Measurements from ENCODE around the gene SYT1.

The SYT1 gene

DNA sequence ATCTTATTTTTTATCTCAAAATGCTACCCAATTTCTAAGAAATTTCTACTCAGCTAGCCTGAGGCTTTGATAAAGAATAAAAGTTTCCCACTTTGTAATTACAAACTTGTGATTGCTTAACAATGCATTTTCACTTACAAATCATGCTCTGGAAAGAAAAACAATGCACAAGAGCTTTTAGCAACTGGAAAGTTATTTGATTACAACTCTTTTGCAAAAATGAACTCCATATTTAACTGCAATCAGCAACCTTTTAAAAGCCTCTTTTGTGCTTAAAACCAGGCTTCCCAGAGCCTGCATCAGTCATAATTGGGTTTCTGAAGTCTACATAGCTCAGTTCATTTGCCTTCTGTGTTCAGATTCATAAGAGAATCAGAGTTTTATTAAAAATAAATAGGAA is 431.0 kb downstream of the SYT1 start:
- no peak for DNase-seq (ENCODE audit: low read depth)

DNA sequence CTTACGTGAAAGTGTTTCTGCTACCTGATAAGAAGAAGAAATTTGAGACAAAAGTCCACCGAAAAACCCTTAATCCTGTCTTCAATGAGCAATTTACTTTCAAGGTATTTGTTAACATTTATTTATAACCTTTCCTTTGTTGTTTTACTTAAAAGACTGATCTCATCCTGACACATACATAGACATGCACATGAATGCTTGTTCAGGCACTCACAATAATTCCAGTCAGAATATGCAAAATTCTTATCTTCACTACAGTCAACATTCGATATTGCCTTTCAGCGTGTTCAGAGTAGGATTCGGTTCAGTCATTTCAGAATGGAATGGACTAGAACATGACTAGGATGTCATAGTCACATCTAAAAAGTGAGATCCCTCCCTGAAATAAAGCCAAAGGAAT is 431.6 kb downstream of the SYT1 start:
- no peak for DNase-seq (ENCODE audit: low read depth)

DNA sequence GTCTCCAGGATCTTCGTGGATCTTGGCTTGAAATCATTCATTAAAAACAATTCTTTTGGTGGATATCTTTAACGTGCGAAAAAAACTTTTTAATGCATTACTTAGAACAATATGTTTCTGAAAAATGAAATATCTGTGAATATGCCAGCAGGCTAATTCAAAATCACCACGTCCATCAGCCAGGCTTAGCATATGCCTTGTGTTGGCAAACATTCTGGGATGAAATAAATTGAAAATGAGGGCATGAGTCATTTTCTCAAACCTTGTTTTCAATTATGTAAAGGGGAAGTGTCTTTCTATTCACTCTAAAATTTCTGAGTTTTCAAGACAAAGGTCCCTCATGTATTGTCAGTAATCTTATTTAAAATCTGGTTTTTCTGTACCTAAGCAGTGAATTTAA is 432.3 kb downstream of the SYT1 start:
- DNase-seq (ENCODE audit: low read depth) = no peak

DNA sequence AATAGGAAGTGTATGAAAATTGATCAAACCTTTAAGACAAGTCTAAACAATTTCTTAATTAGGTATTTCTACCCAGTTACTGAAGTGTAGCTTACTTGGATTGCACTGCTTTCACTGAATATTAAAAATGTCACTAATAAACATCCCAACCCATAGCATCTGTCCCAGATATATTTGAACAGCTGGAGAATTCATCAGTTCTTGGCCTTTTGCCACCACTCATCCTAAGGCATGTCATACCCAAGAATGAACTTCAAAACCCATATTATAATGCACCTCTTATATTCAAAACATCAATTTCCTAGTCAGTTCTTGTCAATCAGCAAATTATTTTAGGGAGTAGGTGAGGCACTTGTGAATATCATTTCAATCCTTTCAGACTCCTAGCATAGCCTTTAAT is 433.9 kb downstream of the SYT1 start:
- DNase-seq (ENCODE audit: low read depth) = no peak

DNA sequence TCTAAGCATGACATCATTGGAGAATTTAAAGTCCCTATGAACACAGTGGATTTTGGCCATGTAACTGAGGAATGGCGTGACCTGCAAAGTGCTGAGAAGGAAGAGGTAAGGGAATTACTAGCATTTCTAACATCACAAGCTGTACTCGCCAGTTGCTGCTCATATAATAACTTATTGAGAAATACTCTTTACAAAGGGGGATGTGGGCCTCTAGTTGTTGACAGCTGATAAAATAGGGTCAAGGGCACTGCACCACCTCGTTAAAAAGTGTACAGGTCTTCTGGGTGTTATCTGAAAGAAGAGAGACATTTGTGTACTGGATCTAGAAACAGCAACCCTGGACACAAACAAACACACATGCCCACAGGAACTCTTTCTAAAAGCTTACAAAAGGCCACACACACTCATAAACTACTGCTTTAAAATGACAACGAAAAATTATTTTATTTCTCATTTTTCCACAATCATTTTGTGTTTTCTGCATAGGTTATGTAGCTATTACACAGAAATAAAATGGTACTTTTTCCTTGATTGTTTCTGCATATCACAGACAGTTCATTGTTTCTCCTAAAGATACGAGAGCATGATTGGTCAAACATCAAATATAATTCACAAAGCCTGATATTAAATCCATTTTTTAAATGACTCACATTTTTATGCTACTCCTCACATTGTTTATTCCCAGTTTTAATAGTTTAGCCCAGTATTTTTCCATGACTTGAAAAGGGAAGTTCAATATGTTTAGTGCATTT is 435.0 kb downstream of the SYT1 start:
- DNase-seq (ENCODE audit: low read depth) = no peak

DNA sequence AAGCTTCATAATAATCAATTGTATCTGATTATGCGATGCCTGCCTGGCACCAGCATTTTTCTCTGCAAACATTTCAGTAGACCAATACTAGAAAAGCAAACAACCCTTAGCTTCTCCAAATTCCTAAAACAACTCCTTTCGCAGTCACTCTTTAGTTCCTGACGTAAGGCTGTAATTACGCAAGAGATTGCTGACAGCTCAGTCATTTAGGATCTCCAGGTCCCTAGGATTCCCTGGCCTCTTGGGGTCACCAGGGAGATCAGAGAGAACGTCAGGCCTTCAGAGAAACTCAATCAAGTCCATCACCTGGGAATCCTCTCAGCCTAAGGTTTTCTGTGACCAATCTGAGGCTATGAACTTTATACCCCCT is 435.6 kb downstream of the SYT1 start:
- DNase-seq (ENCODE audit: low read depth) = no peak

DNA sequence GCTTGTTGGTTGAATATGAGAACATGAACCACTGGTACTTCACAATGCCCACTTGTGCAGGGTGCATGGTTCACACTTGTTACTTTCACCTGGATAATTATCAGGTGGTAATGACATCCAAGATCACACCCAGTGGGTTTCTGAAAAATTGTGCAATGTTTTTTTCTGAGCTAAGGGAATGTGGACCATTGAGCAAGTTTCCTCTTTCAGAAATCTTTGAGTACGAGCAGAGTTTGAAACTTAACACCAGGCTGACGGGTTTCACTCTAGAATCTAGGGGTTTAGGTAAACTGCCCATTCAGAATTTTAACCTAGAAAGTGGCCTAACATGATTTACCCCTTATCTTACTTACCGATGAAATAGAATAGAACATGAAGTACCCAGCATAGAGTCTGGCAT is 436.6 kb downstream of the SYT1 start:
- no peak for DNase-seq (ENCODE audit: low read depth)

DNA sequence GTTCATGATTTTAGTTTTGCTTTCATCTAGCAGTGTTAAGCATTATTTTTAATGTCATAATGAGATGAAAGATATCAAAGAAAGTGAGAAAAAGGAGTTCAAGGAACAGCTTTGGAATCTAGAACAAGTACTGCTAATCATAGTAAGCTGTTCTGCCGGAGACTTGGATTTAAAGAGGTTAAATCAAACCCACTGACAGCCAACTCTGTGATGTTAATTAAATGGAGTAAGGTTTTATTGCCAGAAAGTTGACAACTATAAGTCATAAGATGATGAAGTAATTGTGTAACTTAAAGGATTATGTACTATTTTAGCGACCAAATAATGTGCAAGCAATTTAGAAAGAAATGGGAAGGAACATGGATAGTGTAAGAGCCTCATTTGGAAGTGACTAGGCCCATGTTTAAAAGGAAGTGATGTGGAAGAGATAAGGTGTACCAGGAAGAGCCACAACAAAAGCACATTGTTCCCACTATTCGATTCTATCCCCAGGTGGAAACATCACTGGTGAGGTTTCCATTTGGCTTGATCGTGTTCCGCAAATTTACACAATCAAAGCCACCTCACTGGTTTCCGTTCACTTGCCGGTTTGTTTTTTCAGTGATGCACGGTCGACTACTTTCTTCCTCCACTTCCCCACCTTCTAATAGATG is 437.7 kb downstream of the SYT1 start:
- DNase-seq (ENCODE audit: low read depth) = no peak

DNA sequence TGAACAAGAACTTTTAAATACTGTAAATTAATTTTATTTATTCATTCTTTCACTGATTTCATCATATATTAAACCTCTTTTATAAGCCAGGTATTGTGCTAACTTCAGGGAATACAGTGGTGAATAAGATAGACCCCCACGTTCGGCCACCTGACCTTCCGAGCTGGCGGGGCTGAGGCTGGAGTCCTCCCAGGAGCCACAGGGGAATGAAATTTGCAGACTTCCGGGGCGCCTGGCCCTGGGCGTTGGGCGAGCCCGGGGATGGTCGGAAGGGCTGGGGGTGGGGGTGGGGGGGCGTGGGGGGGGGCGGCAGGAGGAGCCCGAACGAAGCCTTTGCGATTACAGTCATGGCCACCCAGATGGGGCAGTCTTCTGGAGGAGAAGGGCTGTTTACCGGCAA is 442.8 kb downstream of the SYT1 start:
- no peak for DNase-seq (ENCODE audit: low read depth)

DNA sequence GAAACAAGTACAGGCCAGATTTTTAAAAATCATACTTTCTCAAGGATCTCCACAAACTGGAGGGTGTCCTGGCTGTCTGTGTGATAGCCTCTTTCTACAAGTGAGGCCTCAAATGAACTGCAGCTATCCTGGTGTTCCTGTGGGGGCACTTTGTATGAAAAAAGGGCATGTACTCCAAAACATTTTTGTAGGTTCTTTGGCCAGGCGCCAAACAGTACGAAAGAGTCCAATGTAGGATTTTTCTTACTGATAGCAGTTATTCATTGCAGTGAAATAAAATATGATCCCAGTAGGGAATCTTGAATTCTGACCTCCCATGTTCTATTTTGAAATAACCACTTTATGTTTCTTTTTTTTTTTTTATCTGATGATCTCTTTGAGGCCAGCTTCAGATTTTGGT is 444.5 kb downstream of the SYT1 start:
- no peak for DNase-seq (ENCODE audit: low read depth)

DNA sequence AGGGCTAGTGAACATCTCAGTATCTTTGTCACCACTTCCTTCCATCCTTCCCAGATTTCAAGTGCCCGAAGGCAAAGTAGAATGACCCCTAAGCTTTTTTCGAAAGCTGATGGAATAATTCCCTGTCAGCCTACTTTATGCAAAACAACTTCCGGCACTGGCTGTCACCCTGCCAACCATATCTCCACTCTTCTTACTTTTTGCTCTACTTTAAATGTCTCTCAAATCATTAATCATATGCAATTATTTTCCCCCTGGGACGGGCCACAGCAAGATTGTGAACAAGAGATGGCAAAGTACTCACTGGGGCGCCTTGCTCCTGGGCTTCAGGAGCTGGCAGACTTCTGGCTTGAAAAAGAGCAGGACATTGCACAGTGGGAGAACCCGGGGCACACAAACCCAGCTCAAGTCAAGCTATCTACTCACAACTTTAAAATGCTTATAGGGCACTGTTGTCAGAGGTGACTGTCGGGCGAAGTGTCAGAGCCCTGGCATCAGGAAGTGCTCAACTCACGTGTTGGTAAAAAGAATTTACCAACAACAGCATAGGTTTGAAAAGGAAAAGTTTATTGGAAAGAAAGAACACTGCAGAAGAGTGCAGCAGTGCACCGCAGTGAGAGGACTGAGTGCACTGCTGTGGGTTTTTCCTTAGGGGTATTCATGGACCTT is 452.7 kb downstream of the SYT1 start:
- DNase-seq (ENCODE audit: low read depth) = no peak

DNA sequence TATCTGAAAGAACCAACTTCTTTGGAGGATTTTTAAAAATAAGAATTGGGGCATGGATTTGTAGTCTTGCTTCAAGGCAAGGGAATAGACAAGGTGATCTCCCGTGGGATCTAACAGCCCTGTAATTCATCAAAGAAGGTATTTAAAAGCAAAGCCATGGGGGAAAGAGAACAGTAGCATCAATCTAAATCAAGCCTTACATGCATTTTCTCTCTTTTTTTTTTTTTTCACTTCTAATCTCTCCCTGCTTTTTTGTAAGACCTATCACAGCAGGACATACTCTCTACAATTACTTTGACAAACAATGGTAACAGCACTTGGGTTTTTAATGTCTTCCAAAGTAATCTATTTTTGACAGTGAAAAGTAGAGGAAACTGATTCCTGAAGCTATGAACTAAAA is 458.3 kb downstream of the SYT1 start:
- no peak for DNase-seq (ENCODE audit: low read depth)

DNA sequence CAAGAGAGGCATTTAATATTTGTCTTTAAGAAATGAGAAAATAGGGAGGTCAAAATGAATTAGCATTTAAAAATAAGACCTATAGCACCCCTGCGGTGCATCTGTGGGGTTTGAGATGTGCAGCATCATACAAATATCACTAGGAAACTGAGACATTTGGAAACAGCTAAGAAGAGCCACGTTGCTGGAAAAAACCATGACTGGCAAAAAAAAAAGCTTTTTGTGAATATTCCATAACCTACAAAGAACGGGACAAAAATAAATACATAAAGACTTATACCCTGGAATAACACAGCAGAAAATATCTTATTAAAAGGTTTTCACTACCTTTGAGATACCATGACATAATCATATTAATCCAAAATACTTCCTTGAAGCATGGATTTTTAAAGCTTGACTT is 460.0 kb downstream of the SYT1 start:
- no peak for DNase-seq (ENCODE audit: low read depth)

DNA sequence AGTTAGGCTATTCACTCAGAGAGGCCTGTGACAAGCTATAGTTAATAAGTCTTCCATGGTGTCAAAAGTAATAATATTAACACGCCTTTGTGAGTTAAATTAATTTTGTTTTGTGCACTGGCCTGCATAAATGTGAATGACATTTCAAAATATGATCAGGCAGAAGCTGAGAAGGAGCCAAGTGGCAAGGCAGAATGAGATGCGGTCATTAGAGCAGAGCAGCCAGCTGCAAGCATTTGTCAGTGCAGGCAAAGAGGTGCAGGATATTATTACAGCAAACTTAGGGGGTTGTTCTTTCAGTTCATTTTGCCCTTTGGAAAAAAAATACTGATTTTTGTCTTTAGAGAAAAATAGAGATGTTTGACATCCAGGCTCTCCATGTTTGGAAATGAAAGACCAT is 461.6 kb downstream of the SYT1 start:
- no peak for DNase-seq (ENCODE audit: low read depth)

DNA sequence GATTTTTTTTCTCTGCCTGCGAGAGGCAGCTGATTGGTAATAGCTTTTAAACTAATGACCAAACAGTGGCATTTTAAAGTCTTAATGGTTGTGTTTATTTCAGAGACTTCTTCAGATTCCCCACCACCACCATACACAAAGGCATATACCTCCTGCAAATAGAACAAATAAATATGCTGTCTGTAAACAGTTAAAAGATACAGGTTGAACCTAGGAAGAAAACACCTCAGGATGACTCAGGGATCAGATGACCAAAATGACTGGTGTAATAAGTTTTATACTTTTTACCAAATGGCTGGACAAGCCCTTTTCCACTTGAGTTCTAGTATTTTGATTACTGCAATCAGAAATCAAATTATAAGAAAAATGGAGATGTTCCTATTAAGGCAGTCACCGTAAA is 462.1 kb downstream of the SYT1 start:
- DNase-seq (ENCODE audit: low read depth) = no peak

DNA sequence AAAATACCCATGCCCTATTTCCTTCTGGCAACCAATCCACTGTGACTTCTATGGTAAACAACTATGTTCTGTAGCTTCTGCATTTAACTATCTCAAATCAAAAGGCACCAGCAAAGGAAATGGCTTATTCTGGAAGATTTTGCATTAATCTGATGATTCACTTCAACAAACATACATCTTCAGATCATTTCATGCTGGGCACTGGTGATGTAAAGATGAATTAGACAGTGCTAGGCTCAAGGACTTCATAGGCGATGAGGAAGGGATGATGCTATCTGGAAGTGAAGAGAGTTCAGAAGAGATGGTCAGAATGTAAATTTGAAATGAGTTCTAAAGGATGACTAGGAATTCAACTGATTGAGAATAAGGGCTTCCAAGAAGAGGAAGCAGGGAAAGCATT is 462.9 kb downstream of the SYT1 start:
- DNase-seq (ENCODE audit: low read depth) = no peak

DNA sequence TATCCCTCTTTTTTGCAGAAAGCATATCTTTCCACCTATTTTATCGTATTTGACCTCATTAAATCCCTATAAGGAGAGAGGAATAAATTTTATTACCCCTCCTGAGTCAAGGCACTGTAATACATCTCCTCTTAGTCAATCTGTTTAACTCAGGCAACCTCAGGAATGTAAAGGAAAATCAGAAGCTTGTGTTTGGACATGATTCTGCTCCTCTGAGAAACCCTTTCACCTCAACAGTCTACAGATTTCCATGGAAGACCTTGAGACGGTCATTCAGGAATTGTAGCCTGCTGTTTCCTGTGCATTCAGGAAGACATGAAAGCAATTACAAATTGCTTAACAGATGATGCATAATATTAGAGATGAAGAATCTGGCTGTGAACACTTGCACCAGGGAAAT is 465.4 kb downstream of the SYT1 start:
- DNase-seq (ENCODE audit: low read depth) = no peak

DNA sequence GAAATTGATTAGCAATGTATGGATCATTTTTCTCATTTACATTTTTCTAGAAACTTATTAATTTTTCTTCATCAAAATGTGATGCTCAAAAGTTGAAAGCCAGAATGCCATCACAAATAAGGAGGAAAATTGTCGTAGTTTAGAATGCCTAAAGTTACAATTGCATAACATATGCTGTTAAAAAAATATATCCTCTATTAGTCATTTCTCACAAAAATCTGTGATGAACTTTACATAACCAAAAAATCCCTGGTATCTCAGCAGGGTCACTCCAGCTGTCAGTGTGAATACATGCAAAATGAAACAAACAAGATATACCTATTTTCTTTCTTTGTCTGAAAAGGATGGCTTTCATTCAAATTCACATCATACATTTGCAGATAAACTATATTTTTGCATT is 467.3 kb downstream of the SYT1 start:
- no peak for DNase-seq (ENCODE audit: low read depth)

DNA sequence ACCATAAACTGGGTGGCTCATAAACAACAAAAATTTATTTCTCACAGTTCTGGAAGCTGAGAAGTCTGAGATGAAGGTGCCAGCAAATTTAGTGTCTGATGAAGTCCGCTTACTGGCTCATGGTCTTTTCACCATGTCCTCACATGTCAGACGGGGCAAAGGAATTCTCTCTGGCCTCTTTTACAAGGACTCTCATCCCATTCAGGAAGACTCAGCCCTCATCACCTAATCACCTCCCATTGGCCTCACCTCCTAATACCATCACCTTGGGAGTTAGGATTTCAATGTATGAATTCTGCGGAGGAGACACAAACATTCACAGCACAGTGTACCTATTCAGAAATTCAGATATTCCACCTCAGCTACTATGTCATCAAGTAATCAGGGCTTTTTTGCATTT is 468.6 kb downstream of the SYT1 start:
- no peak for DNase-seq (ENCODE audit: low read depth)

DNA sequence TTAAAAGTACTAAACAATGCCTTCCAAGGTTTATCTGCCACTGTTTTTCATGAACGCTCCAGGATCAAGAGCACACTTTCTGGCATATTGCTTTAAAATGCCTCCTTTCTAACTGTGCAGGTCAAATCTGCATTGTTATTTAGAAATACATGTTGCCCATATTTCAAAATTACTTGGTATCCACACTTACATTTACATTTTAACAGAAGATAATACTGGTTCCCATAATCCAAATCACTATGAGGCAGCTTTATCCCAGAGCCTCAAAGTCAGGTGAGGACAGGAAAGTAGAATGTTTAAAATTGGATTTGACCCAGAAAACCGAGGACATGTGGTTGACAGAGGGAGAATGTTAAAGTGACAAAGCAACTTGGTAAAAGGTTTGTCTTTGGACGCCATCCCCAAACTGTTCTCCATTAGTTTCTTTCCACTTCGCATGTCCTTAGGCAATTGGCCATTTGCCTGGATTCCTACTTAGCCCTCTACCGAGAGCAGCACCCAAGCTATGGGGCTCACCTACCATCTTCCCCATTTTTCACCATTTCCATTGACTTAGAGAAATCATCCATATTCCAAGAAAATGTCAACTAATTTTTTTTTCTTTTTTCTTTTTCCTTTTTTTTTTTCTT is 473.2 kb downstream of the SYT1 start:
- no peak for DNase-seq (ENCODE audit: low read depth)

DNA sequence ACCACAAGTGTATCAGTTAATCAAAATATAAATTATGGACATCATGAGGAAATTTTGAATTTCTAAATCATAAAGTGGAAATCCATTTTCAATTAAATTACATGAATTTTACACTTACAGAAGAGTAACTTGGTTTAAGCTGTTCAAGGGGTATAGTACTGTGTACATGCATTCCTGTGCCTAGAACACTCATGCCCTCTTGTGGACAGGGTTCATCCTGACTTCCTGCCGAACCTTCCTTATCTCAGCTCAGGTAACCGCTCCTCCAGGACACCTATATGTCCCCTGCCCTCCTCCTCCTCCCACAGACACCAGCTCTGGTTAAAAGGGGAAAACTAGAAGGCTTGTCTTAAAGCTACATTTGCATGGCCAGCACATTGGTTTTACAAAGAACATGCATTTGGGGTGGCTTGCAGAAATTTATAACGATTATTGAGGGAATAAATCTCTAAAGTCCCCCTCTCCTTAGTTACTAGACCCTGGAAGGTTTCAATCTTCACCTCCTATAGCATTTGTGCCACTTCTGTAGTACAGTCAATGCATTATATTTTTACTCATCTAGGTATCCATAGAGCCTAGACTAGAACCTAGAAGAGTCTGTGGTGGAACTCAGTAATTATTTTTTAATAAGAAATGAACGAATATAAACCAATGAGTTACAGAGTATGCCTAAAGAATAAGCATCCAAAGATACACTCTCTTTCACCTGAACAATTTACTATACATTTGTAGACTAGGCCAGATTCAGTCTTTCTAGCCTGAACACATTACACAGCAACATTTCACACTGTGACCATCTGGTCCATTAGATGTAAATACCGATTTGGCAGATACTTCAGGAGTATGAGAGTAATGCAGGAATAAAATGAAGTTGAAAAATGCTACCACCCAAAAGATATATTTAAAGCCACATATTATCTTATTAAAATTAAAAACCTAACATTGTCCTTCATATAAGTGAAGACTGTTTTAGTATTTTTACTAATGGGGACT is 480.6 kb downstream of the SYT1 start:
- no peak for DNase-seq (ENCODE audit: low read depth)

DNA sequence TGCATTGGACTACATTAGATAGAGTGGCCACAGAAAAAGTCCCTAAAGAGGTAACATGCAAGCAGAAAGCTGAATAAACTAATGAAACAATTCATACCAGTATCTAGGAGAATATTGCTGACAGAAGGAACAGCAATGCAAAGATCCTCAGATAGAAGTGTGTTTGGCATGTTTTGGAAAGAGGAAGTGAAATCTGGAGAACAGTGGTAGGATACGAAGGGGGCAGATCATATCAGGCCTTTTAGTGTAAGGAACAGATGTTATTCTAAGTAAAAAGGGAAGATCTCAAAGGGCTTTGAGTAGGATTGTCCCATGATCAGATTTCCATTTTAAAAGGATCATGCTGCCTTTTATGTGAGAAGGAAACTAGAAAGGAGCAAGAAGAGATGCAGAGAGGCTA is 483.3 kb downstream of the SYT1 start:
- no peak for DNase-seq (ENCODE audit: low read depth)

Data from activated T-cell treated with anti-CD3 and anti-CD28 coated beads for 48 hours (primary cell).